Measurements from ENCODE around the gene MBOAT2. TPM values are rescaled to one million over a fixed set of nuclear protein-coding genes. Genes with fewer than 3 reads are reported as not detected.

Gene MBOAT2
- total and polyA plus RNA-seq, 7 donors: 0.11 to 3.5 (median 0.83) TPM

DNA sequence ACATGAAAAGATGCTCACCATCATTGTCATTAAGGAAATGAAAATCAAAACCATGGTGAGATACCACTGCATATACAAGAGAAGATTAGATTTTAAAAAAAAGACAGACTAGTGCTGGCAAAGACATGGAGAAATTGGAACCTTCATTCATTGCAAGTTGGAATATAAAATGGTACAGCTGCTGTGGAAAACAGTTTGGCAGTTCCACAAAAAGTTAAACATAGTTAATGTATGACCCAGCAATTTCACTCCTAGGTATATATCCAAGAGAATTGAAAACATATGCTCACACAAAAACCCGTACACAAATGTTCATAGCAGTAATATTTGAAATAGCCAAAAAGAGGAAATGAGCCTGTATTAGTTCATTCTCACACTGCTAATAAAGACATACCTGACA lies 33.7 kb upstream of the MBOAT2 start:
- H3K9me3 ChIP-seq: no peaks in the 10 kb centered on the region
- no peaks in the 10 kb centered on the region for H3K36me3 ChIP-seq (ENCODE audit: insufficient read depth in 1 of 2, low read depth in 1 of 2)
- ATAC-seq (no peak), DNase-seq (no peak)
- no peak overlapping the region for H3K27ac ChIP-seq
- intact Hi-C loops (cut with DNase I): no loop called here
- H3K27me3 ChIP-seq (ENCODE audit: insufficient read depth in 3 of 3, low read length in 2 of 3): no peaks in the 10 kb centered on the region
- no peaks in the 10 kb centered on the region for H3K4me1 ChIP-seq
- TF ChIP-seq CTCF (IDR thresholded peaks at IDR 0.05): no peak
- 0 to 26% (median 24%) methylated on average over 1 of the region's 1 CpG for WGBS, 3 donors
- H3K4me3 ChIP-seq: no peak overlapping the region

DNA sequence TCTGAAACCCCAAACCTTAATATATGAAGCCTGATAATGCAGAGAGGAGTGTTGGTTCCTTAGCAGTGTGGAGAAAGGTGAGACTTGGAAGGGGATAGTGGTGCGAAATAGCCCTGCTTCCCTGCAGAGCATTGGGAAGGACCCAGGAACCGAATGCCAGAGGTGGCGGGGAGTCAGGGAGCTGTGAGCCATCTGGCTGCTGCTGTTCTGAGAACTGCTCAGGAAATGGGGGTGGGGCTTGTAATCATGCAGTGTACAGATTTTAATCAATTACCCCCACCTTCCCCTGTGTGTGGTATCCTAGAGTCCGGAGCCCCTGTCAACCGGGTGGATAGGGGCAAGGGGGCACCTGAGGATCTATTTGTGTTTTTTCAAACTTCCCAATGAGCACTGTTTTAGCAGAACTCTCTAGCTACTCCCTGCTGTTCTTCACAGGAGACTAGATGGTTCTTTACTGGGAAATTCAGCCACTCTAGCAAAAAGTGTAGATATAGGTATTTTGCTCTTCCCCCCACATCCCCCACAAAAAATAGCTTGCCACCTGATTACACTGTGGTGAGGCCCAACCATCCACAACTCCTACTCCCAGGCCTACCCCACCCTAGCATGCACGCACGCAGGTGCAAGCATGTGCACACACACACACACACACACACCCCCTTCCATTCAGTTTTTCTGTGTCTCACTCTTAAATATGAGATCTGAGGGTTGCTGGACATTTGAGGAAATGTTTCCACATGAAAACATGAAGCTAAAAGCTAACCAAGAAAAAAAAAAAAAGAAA lies 30.1 kb upstream of the MBOAT2 start:
- 43 to 53% (median 50%) methylated on average over 7 of the region's 7 CpGs for WGBS, 3 donors
- H3K36me3 ChIP-seq (ENCODE audit: insufficient read depth in 1 of 2, low read depth in 1 of 2): no peaks in the 10 kb centered on the region
- H3K9me3 ChIP-seq: no peaks in the 10 kb centered on the region
- intact Hi-C loops (cut with DNase I): no loop called here
- TF ChIP-seq CTCF (IDR thresholded peaks at IDR 0.05): no peak
- no peak for ATAC-seq
- H3K4me1 ChIP-seq: no peaks in the 10 kb centered on the region
- peaks cover 0 to 2% (median 0%) of the 10 kb centered on the region in 3 donors for H3K27me3 ChIP-seq (ENCODE audit: insufficient read depth in 3 of 3, low read length in 2 of 3)
- no peak overlapping the region for H3K27ac ChIP-seq
- DNase-seq: no peak
- no peak overlapping the region for H3K4me3 ChIP-seq

DNA sequence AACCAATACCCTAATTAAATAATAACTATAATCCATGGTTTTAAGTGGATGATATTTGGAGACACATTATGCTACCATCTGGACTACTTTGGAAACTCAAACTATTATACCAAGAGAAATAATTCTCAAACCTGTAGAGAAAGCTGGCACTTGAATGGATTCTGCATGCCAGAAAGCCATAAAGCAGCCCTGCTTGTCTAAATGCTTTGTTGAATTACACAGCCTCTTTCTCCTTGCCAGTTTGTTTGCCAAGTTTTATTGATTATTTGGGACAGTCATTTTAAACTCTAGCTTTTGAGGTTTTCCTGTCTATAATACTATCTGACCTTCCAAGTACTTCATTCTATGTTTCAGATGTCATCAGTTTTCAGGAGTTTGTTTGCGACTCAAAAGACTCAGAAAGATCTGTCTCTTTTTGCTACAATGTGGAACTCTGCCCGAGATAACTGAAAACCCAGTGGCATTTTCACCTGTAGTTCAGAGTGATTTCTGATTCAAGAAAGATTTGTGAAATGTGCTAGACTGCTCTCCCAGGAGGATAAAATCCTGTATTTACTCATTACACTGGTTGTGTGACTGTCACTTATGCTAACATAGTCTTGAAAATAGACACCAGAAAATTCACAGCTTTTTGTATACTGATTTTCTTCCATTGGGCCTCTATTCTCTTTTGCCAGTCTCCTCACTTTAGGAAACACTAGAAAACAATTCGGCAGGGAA lies 29.2 kb upstream of the MBOAT2 start:
- ATAC-seq (no peak), DNase-seq (no peak)
- intact Hi-C loops (cut with DNase I): no loop called here
- H3K4me1 ChIP-seq: no peaks in the 10 kb centered on the region
- no peak overlapping the region for H3K4me3 ChIP-seq
- no peak overlapping the region for H3K27ac ChIP-seq
- H3K9me3 ChIP-seq: no peaks in the 10 kb centered on the region
- WGBS, 3 donors: 53 to 63% (median 62%) methylated on average over 3 of the region's 3 CpGs
- peaks cover 0 to 4% (median 0%) of the 10 kb centered on the region in 3 donors for H3K27me3 ChIP-seq (ENCODE audit: insufficient read depth in 3 of 3, low read length in 2 of 3)
- TF ChIP-seq CTCF (IDR thresholded peaks at IDR 0.05): no peak
- H3K36me3 ChIP-seq (ENCODE audit: insufficient read depth in 1 of 2, low read depth in 1 of 2): no peaks in the 10 kb centered on the region

GRCh38 chr2:9032121-9032520 lies 28.6 kb upstream of the MBOAT2 start:
- H3K9me3 ChIP-seq: no peaks in the 10 kb centered on the region
- H3K27ac ChIP-seq: no peak overlapping the region
- no peaks in the 10 kb centered on the region for H3K4me1 ChIP-seq
- DNase-seq: no peak
- peaks cover 0 to 4% (median under 1%) of the 10 kb centered on the region in 3 donors for H3K27me3 ChIP-seq (ENCODE audit: insufficient read depth in 3 of 3, low read length in 2 of 3)
- ATAC-seq: no peak
- H3K36me3 ChIP-seq (ENCODE audit: insufficient read depth in 1 of 2, low read depth in 1 of 2): no peaks in the 10 kb centered on the region
- intact Hi-C loops (cut with DNase I): no loop called here
- WGBS, 3 donors: 69 to 74% (median 70%) methylated on average over 6 of the region's 6 CpGs
- no peak overlapping the region for H3K4me3 ChIP-seq
- TF ChIP-seq CTCF (IDR thresholded peaks at IDR 0.05): no peak
